ENCODE data around the gene BCAS3.

- TF ChIP-seq CTCF (IDR thresholded peaks at IDR 0.05) (no peak), POLR2AphosphoS5 (IDR thresholded peaks at IDR 0.05) (no peak)
Measured at GRCh38 chr17:61097781-61098180, 420.1 kb downstream of the BCAS3 start.

Measured in transverse colon (tissue), 4 donors.